ENCODE data around the gene OTOGL.

Gene OTOGL

GRCh38 chr12:80381121-80381520 is 281.8 kb downstream of the OTOGL start:
- ATAC-seq (ENCODE audit: low read depth) (no peak), DNase-seq (ENCODE audit: low spot score in 2 of 2) (no peak)
- Mint-ChIP-seq H3K9me3 (no peaks in the 10 kb centered on the region), H3K4me1 (no peaks in the 10 kb centered on the region), H3K27me3 (no peaks in the 10 kb centered on the region), H3K27ac (no peak overlapping the region), H3K36me3 (no peaks in the 10 kb centered on the region), H3K4me3 (no peak overlapping the region)

GRCh38 chr12:80382254-80382653 is 282.9 kb downstream of the OTOGL start:
- no peak for ATAC-seq (ENCODE audit: low read depth)
- Mint-ChIP-seq H3K27me3 (no peaks in the 10 kb centered on the region), H3K4me3 (no peak overlapping the region), H3K27ac (no peak overlapping the region), H3K4me1 (no peaks in the 10 kb centered on the region), H3K9me3 (no peaks in the 10 kb centered on the region), H3K36me3 (no peaks in the 10 kb centered on the region)
- no peak for DNase-seq (ENCODE audit: low spot score in 2 of 2)

GRCh38 chr12:80400571-80400991 is 301.2 kb downstream of the OTOGL start:
- no peak for ATAC-seq (ENCODE audit: low read depth)

GRCh38 chr12:80401191-80401590 is 301.9 kb downstream of the OTOGL start:
- H3K36me3 Mint-ChIP-seq, result no peaks in the 10 kb centered on the region
- H3K27ac Mint-ChIP-seq, result no peak overlapping the region
- peaks cover 2% of the 10 kb centered on the region for H3K4me1 Mint-ChIP-seq
- DNase-seq (ENCODE audit: low spot score in 2 of 2), result no peak
- H3K9me3 Mint-ChIP-seq, result peaks cover 3% of the 10 kb centered on the region
- peaks cover 2% of the 10 kb centered on the region for H3K27me3 Mint-ChIP-seq
- ATAC-seq (ENCODE audit: low read depth), result no peak
- no peak overlapping the region for H3K4me3 Mint-ChIP-seq

More at GRCh38 chr12:80400571-80400991, 301.2 kb downstream of the OTOGL start:
- Mint-ChIP-seq H3K4me3 (peak overlapping the region; percentile 33), H3K27ac (no peak overlapping the region), H3K9me3 (peaks cover 3% of the 10 kb centered on the region), H3K4me1 (peaks cover 2% of the 10 kb centered on the region), H3K27me3 (peaks cover 2% of the 10 kb centered on the region), H3K36me3 (no peaks in the 10 kb centered on the region)
- no peak for DNase-seq (ENCODE audit: low spot score in 2 of 2)

GRCh38 chr12:80404629-80405028 is 305.3 kb downstream of the OTOGL start:
- DNase-seq (ENCODE audit: low spot score in 2 of 2) (no peak), ATAC-seq (ENCODE audit: low read depth) (no peak)
- H3K27ac Mint-ChIP-seq, result no peak overlapping the region
- H3K4me1 Mint-ChIP-seq, result peaks cover 2% of the 10 kb centered on the region
- peaks cover 1% of the 10 kb centered on the region for H3K9me3 Mint-ChIP-seq
- no peaks in the 10 kb centered on the region for H3K36me3 Mint-ChIP-seq
- no peak overlapping the region for H3K4me3 Mint-ChIP-seq
- peaks cover 1% of the 10 kb centered on the region for H3K27me3 Mint-ChIP-seq

- Mint-ChIP-seq H3K27me3 (no peaks in the 10 kb centered on the region), H3K36me3 (no peaks in the 10 kb centered on the region), H3K4me1 (no peaks in the 10 kb centered on the region), H3K4me3 (no peak overlapping the region), H3K27ac (no peak overlapping the region), H3K9me3 (no peaks in the 10 kb centered on the region)
- ATAC-seq (ENCODE audit: low read depth) (no peak), DNase-seq (ENCODE audit: low spot score in 2 of 2) (no peak)
Measured at GRCh38 chr12:80406253-80406652, 306.9 kb downstream of the OTOGL start.

GRCh38 chr12:80411787-80412186 is 312.4 kb downstream of the OTOGL start:
- ATAC-seq (ENCODE audit: low read depth), result no peak

GRCh38 chr12:80412343-80412953 is 313.1 kb downstream of the OTOGL start:
- no peaks in the 10 kb centered on the region for H3K36me3 Mint-ChIP-seq
- no peak for ATAC-seq (ENCODE audit: low read depth)
- DNase-seq (ENCODE audit: low spot score in 2 of 2), result no peak

More at GRCh38 chr12:80411787-80412186, 312.4 kb downstream of the OTOGL start:
- H3K9me3 Mint-ChIP-seq, result no peaks in the 10 kb centered on the region
- H3K36me3 Mint-ChIP-seq, result no peaks in the 10 kb centered on the region
- no peak for DNase-seq (ENCODE audit: low spot score in 2 of 2)
- H3K4me1 Mint-ChIP-seq, result no peaks in the 10 kb centered on the region
- no peak overlapping the region for H3K27ac Mint-ChIP-seq
- peaks cover 1% of the 10 kb centered on the region for H3K27me3 Mint-ChIP-seq
- no peak overlapping the region for H3K4me3 Mint-ChIP-seq

GRCh38 chr12:80413462-80413861 is 314.1 kb downstream of the OTOGL start:
- no peaks in the 10 kb centered on the region for H3K36me3 Mint-ChIP-seq
- H3K27me3 Mint-ChIP-seq, result peaks cover 1% of the 10 kb centered on the region
- no peak overlapping the region for H3K4me3 Mint-ChIP-seq
- DNase-seq (ENCODE audit: low spot score in 2 of 2) (no peak), ATAC-seq (ENCODE audit: low read depth) (no peak)
- no peak overlapping the region for H3K27ac Mint-ChIP-seq
- no peaks in the 10 kb centered on the region for H3K4me1 Mint-ChIP-seq
- H3K9me3 Mint-ChIP-seq, result peaks cover 1% of the 10 kb centered on the region

More at GRCh38 chr12:80412343-80412953, 313.1 kb downstream of the OTOGL start:
- Mint-ChIP-seq H3K4me1 (no peaks in the 10 kb centered on the region), H3K27ac (no peak overlapping the region), H3K27me3 (peaks cover 1% of the 10 kb centered on the region), H3K9me3 (no peaks in the 10 kb centered on the region), H3K4me3 (no peak overlapping the region)

GRCh38 chr12:80415466-80415865 is 316.1 kb downstream of the OTOGL start:
- no peak overlapping the region for H3K4me3 Mint-ChIP-seq
- ATAC-seq (ENCODE audit: low read depth), result no peak
- H3K9me3 Mint-ChIP-seq, result peaks cover 1% of the 10 kb centered on the region
- peaks cover 1% of the 10 kb centered on the region for H3K27me3 Mint-ChIP-seq
- H3K36me3 Mint-ChIP-seq, result no peaks in the 10 kb centered on the region
- H3K4me1 Mint-ChIP-seq, result no peaks in the 10 kb centered on the region
- no peak for DNase-seq (ENCODE audit: low spot score in 2 of 2)
- H3K27ac Mint-ChIP-seq, result no peak overlapping the region

- DNase-seq (ENCODE audit: low spot score in 2 of 2), result no peak
- Mint-ChIP-seq H3K4me1 (no peaks in the 10 kb centered on the region), H3K27me3 (no peaks in the 10 kb centered on the region), H3K4me3 (no peak overlapping the region), H3K36me3 (no peaks in the 10 kb centered on the region), H3K9me3 (peaks cover 1% of the 10 kb centered on the region), H3K27ac (no peak overlapping the region)
- no peak for ATAC-seq (ENCODE audit: low read depth)
Measured at GRCh38 chr12:80419644-80420043, 320.3 kb downstream of the OTOGL start.

- Mint-ChIP-seq H3K9me3 (peaks cover 1% of the 10 kb centered on the region), H3K36me3 (no peaks in the 10 kb centered on the region), H3K4me1 (no peaks in the 10 kb centered on the region), H3K27ac (no peak overlapping the region), H3K27me3 (no peaks in the 10 kb centered on the region), H3K4me3 (no peak overlapping the region)
- no peak for ATAC-seq (ENCODE audit: low read depth)
- DNase-seq (ENCODE audit: low spot score in 2 of 2), result no peak
Measured at GRCh38 chr12:80420075-80420474, 320.7 kb downstream of the OTOGL start.

- no peaks in the 10 kb centered on the region for H3K27me3 Mint-ChIP-seq
- ATAC-seq (ENCODE audit: low read depth) (no peak), DNase-seq (ENCODE audit: low spot score in 2 of 2) (no peak)
- H3K9me3 Mint-ChIP-seq, result peaks cover 1% of the 10 kb centered on the region
- no peaks in the 10 kb centered on the region for H3K36me3 Mint-ChIP-seq
- no peak overlapping the region for H3K27ac Mint-ChIP-seq
- H3K4me1 Mint-ChIP-seq, result no peaks in the 10 kb centered on the region
- H3K4me3 Mint-ChIP-seq, result no peak overlapping the region
Measured at GRCh38 chr12:80422550-80422949, 323.2 kb downstream of the OTOGL start.
